ENCODE data around the gene HMG20A. TPM values are rescaled to one million over a fixed set of nuclear protein-coding genes. Genes with fewer than 3 reads are reported as not detected.

HMG20A gene
- total and polyA plus RNA-seq, 9 of the 15 experiments (the other 6 are each of a cell fraction or from before 2014, with no cell fraction given) = 25.0 to 68.1 (median 38.9) TPM

- TF ChIP-seq ZNF395 (CRISPR knock-in tag; IDR thresholded peaks at IDR 0.05) = peak; percentile 81
- peak; percentile 58; the same call in 1 of the 2 replicates for TF ChIP-seq KHSRP (IDR thresholded peaks at IDR 0.05)
- TF ChIP-seq DPF2 (IDR thresholded peaks at IDR 0.05) = peak; percentile 71; the same call in 1 of the 2 replicates
- TF ChIP-seq ZNF583 (CRISPR knock-in tag; IDR thresholded peaks at IDR 0.05) = no peak
- peak; percentile 42; the same call in 1 of the 2 replicates for TF ChIP-seq FOXM1 (IDR thresholded peaks at IDR 0.05; ENCODE audit: low read depth)
- no peak for TF ChIP-seq FOXM1 (CRISPR knock-in tag; IDR thresholded peaks at IDR 0.05; ENCODE audit: low read depth)
- TF ChIP-seq GTF3C2 (IDR thresholded peaks at IDR 0.05; ENCODE audit: borderline replicate concordance, extremely low read depth, insufficient read length) = no peak
- peak; percentile 77; the same call in 1 of the 2 replicates for TF ChIP-seq GABPB1 (CRISPR knock-in tag; IDR thresholded peaks at IDR 0.05)
- TF ChIP-seq ZNF77 (CRISPR knock-in tag; IDR thresholded peaks at IDR 0.05) = no peak
- TF ChIP-seq KDM1A (IDR thresholded peaks at IDR 0.05) = peak in 1 of 2 experiments; percentile 28; a peak in 1 of 4 replicates
- peak; percentile 24; the same call in 1 of the 2 replicates for TF ChIP-seq ETS1 (conservative IDR thresholded peaks at IDR 0.05; ENCODE audit: control insufficient read depth, low read depth, low read length)
- no peak for TF ChIP-seq FOXP4 (CRISPR knock-in tag; IDR thresholded peaks at IDR 0.05; ENCODE audit: borderline replicate concordance)
- TF ChIP-seq PCBP1 (IDR thresholded peaks at IDR 0.05; ENCODE audit: low read depth, low read length, poor library complexity, severe bottlenecking) = no peak
- TF ChIP-seq EP300 (IDR thresholded peaks at IDR 0.05; ENCODE audit: low read length) = 0 out of 2 replicates have a peak, but pooled peaks have one; percentile 21
- no peak for TF ChIP-seq NFYB (IDR thresholded peaks at IDR 0.05; ENCODE audit: extremely low read depth, insufficient read length)
- no peak for TF ChIP-seq ZNF511 (CRISPR knock-in tag; IDR thresholded peaks at IDR 0.05)
- TF ChIP-seq ZNF589 (CRISPR knock-in tag; IDR thresholded peaks at IDR 0.05; ENCODE audit: low read depth) = no peak
- TF ChIP-seq SMC3 (conservative IDR thresholded peaks at IDR 0.05; ENCODE audit: insufficient read depth, low read depth, low read length) = no peak
- TF ChIP-seq GABPB2 (CRISPR knock-in tag; conservative IDR thresholded peaks at IDR 0.05) = no peak
- no peak for TF ChIP-seq BRF1 (IDR thresholded peaks at IDR 0.05; ENCODE audit: borderline replicate concordance, extremely low read depth, insufficient read length)
These were observed at the start of gene HMG20A (continued) for GRCh38 chr15:77420610-77421369.
